Thyroid gland (tissue), 4 donors: ENCODE results near the gene HIPK3.

ENCODE experiments used
- CTCF ChIP-seq, 6 experiments: fragments of 200-600 bp in 3 of 6; fragments of 450-650 bp in 3 of 6; sonication (generic) in 3 of 6; IDR thresholded peaks; one replicate each; pipeline ENCODE4 v1.5.1; 2016 to 2019; ENCODE audit warnings: antibody characterized with exemption in 6 of 6, mild to moderate bottlenecking in 2 of 6, inconsistent platforms in 1 of 6, moderate library complexity in 1 of 6
- POLR2A ChIP-seq, 2 donors: fragments of 450-650 bp; IDR thresholded peaks; one replicate each; pipeline ENCODE4 v1.6.1; 2017; ENCODE audit warnings: antibody characterized with exemption in 2 of 2, mild to moderate bottlenecking in 2 of 2, moderate library complexity in 1 of 2

GRCh38 chr11:33225371-33225770 is 31.8 kb upstream of the HIPK3 start:
- no peak for TF ChIP-seq CTCF (IDR thresholded peaks at IDR 0.05)
- TF ChIP-seq POLR2A (IDR thresholded peaks at IDR 0.05), result no peak
